NCI-H1092 treated with DMSO at 0.1 percent for 48 hours (cell line): ENCODE data around the gene UNC45B.
A peak's percentile ranks its signal among the peaks of the same experiment; 100 is the strongest.
"Not testable (repeated sequence)": the region's sequence is repeated elsewhere in the genome, so short reads cannot be mapped to it uniquely, and the experiment has no call there.

Experiments used
- DNase-seq: peaks from one replicate; lab custom pipeline; 2025; lab: John Stamatoyannopoulos, UW

Gene UNC45B

GRCh38 chr17:35147375-35147905, at the start of gene UNC45B:
TSS of gene UNC45B (plus strand) at chr17:35147817. CDS start at chr17:35148264, 447 bp downstream.
- no peak for DNase-seq

GRCh38 chr17:35099908-35100307, 47.7 kb upstream of the UNC45B start:
- DNase-seq: no peak

GRCh38 chr17:35101036-35101435, 46.6 kb upstream of the UNC45B start:
- no peak for DNase-seq

- no peak for DNase-seq
Measured at GRCh38 chr17:35101725-35102124, 45.9 kb upstream of the UNC45B start.

- DNase-seq: no peak
Measured at GRCh38 chr17:35103271-35103670, 44.3 kb upstream of the UNC45B start.

- DNase-seq: no peak
Measured at GRCh38 chr17:35104844-35105450, 42.7 kb upstream of the UNC45B start.

- DNase-seq: not testable (repeated sequence)
Measured at GRCh38 chr17:35110791-35111190, 36.8 kb upstream of the UNC45B start.

- no peak for DNase-seq
Measured at GRCh38 chr17:35116845-35117244, 30.8 kb upstream of the UNC45B start.

- no peak for DNase-seq
Measured at GRCh38 chr17:35117984-35118383, 29.6 kb upstream of the UNC45B start.

- DNase-seq: peak; percentile 92
Measured at GRCh38 chr17:35119370-35120165, 28.0 kb upstream of the UNC45B start, which contains the start of gene RAD51D. TSS of gene RAD51D (minus strand) at chr17:35119860. CDS start at chr17:35119613, 247 bp downstream.

GRCh38 chr17:35121315-35121714, 26.3 kb upstream of the UNC45B start, which contains the start of gene FNDC8:
TSS of gene FNDC8 (plus strand) at chr17:35121615. CDS start at chr17:35121694, 79 bp downstream.
- DNase-seq: no peak

GRCh38 chr17:35127751-35128514, 19.7 kb upstream of the UNC45B start:
- DNase-seq: no peak

- no peak for DNase-seq
Measured at GRCh38 chr17:35129154-35129972, 18.3 kb upstream of the UNC45B start.

GRCh38 chr17:35129973-35130351, 17.7 kb upstream of the UNC45B start:
- DNase-seq: no peak

- no peak for DNase-seq
Measured at GRCh38 chr17:35130392-35130791, 17.2 kb upstream of the UNC45B start.

GRCh38 chr17:35132099-35132498, 15.5 kb upstream of the UNC45B start:
- DNase-seq: no peak

GRCh38 chr17:35132816-35133550, 14.6 kb upstream of the UNC45B start:
- DNase-seq: no peak

- no peak for DNase-seq
Measured at GRCh38 chr17:35135322-35135721, 12.3 kb upstream of the UNC45B start.

- DNase-seq: no peak
Measured at GRCh38 chr17:35138218-35138617, 9.4 kb upstream of the UNC45B start.

- DNase-seq: peak; percentile 78
Measured at GRCh38 chr17:35141681-35142466, 5.7 kb upstream of the UNC45B start, which contains the start of gene NLE1. TSS of gene NLE1 (minus strand) at chr17:35142303. CDS start at chr17:35142275, 28 bp downstream.
